Omental fat pad (tissue), 4 donors: ENCODE measurements around the gene RIPK4. TPM values are rescaled to one million over a fixed set of nuclear protein-coding genes. Genes with fewer than 3 reads are reported as not detected.

Experiments used
- ATAC-seq: fragments of 150-250 bp; one replicate; pipeline ENCODE4 v1.9.1; 2016; ENCODE audit warnings: mild to moderate bottlenecking, moderate library complexity; ENCODE audit not compliant: low FRiP score
- DNase-seq: peaks from one replicate; pipeline ENCODE4 v3.0.0-alpha.2; 2019; ENCODE audit warnings: low spot score
- CTCF ChIP-seq, 3 donors: fragments of 450-650 bp; IDR thresholded peaks; one replicate each; pipeline ENCODE4 v1.5.1; 2016 to 2017; ENCODE audit warnings: antibody characterized with exemption in 3 of 3, mild to moderate bottlenecking in 3 of 3, moderate library complexity in 2 of 3
- total RNA-seq, 4 donors: library from RNA; depleted of rRNA; stranded (reverse); fragments of >200 nt; gene quantifications; one replicate each; pipeline ENCODE4 v1.1.0, GENCODE V29; 2016

Gene RIPK4
- total RNA-seq, 4 donors from 2014 or later: 2.5 to 17.7 (median 4.9) TPM; not detected in 1

GRCh38 chr21:41808846-41809245, 42.0 kb upstream of the RIPK4 start:
- TF ChIP-seq CTCF (IDR thresholded peaks at IDR 0.05): no peak
- no peak for DNase-seq
- no peak for ATAC-seq

GRCh38 chr21:41808094-41808493, 41.2 kb upstream of the RIPK4 start:
- no peak for DNase-seq
- ATAC-seq: no peak
- no peak for TF ChIP-seq CTCF (IDR thresholded peaks at IDR 0.05)

- no peak for ATAC-seq
- no peak for DNase-seq
- TF ChIP-seq CTCF (IDR thresholded peaks at IDR 0.05): no peak
Observed at GRCh38 chr21:41806773-41807172, 39.9 kb upstream of the RIPK4 start.

GRCh38 chr21:41805643-41806042, 38.8 kb upstream of the RIPK4 start:
- ATAC-seq: no peak
- DNase-seq: no peak
- TF ChIP-seq CTCF (IDR thresholded peaks at IDR 0.05): no peak

- ATAC-seq (no peak), DNase-seq (no peak)
- no peak for TF ChIP-seq CTCF (IDR thresholded peaks at IDR 0.05)
Observed at GRCh38 chr21:41805038-41805437, 38.2 kb upstream of the RIPK4 start.

GRCh38 chr21:41804381-41804780, 37.5 kb upstream of the RIPK4 start:
- TF ChIP-seq CTCF (IDR thresholded peaks at IDR 0.05): no peak
- ATAC-seq (no peak), DNase-seq (no peak)

GRCh38 chr21:41803316-41803715, 36.5 kb upstream of the RIPK4 start:
- no peak for ATAC-seq
- no peak for DNase-seq
- no peak for TF ChIP-seq CTCF (IDR thresholded peaks at IDR 0.05)
